Nucleus accumbens (tissue), 56 donors: ENCODE measurements around the gene COL13A1.

Experiments used
- DNase-seq, 56 donors: peaks; one replicate each; lab custom pipeline; 2025; lab: John Stamatoyannopoulos, UW

The COL13A1 gene

DNA sequence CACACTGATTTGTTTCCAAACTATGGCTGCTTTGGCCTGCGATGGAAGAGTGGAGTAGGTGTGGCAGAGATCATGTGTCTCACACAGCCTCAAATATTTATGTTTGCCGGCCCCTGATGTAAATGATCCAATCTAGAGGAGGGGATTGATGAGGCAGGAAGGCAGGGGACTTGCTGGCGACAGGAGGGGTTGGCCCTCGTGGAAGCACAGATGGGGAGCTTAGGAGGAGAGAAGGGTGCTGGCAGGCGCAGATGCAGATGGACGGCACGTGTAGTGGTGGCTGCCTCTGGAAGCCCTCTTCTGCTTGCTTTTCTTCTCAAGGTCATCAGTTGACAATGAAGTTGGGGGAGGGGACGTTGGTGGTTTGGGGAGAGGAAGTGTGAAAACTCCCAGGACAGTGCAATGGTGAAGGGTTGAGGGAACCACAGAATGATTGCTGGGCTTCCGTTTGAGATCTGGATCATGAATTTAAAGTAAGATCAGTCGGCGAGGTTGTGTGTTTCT is 15.4 kb downstream of the COL13A1 start:
- no peak for DNase-seq

DNA sequence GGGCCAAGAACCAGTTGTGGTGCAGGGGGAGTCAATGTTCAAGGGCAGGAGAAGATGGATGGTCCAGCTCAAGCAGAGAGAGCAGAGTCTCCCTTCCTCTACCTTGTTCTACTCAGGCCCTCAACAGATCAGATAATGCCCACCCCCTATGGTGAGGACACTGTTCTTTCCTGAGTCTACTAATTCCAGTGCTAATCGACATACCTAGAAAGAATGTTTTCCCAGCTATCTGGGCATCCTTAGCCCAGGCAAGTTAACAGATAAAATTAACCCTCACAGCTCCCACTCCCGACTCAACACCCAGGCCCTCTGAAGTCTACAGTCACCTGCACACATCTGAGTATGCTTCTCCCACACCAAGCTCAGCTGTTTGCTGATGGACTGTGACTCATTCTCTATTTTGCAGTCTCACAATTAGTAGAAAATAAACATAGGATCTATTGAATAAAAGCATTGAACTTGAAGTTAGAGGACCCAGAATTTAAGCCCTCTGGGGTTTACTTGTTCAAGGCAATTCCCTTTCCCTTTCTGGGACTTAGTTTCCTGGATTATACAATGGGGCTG is 17.1 kb downstream of the COL13A1 start:
- DNase-seq: no peak

DNA sequence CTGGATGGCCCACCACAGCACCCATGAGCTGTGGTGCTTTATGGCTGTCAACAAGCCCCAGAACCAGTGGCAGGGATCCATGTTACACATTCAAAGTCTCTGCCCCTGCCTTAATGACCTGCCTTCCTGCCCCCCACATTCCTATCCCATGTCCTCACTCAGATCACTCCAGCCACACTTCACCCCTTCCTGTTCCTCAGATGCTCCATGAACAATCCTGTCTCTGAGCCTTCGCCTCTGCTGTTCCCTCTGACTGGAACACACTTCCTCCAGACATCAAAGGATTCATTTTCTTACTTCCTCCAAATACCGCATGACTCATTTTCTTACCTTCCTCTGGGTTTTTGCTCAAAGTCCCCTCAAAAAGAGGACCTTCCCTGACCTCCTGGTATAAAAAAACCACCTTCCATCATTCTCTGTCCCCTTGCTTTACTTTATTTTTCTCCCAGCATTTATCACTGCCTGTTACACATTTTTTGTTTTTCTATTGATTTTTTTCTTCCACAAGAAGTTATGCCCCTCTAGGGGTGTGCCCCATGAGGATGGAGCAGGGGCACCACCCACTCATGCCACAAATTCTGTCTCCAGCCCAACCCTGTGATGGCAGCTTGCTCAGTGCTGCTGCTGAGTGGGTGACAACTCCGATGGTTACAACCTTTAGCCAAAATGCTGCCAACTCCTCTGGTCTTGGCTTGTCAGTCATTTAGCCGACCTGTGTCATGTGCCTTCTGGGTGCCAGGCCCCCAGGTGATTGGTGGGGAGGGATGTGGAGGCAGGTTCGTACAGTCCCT is 18.2 kb downstream of the COL13A1 start:
- no peak for DNase-seq

DNA sequence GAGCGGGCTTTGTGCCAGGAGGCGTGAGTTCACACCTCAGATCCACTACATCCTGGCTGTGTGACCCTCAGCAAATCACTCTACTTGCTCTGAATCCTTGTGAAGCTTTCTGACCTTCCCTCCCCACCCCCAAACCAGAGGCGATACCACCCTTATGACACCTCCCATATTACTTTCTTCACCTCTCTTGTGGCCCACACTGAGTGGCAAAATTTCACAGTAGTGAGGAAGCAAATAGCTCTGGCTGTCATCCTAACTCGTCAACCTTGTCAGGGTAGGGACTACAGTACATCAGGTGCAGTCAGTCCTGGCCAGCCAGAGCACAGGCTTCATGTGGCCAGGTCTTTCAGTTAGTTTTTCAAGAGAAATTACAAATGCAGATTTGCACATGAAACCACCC is 19.1 kb downstream of the COL13A1 start:
- DNase-seq: no peak

DNA sequence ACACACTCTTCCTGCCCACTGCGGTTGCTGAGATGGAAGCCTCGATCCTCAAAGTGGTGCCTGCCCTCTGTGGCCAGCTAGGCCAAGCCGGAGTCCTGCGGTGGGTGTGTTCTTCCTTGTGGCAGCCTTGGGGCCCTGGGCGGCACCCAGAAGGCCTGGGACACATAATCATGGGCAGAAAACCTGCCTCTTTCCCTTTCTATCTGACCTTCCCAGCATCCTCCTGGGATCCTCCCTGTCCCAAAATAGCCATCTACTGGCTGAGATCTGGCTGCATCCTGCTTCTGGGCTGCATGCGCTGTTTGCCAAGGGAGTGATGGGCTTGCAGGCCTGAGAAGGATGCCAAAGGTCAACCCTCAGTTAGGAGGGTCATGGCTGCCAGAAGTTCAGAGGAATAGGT is 23.9 kb downstream of the COL13A1 start:
- no peak for DNase-seq

DNA sequence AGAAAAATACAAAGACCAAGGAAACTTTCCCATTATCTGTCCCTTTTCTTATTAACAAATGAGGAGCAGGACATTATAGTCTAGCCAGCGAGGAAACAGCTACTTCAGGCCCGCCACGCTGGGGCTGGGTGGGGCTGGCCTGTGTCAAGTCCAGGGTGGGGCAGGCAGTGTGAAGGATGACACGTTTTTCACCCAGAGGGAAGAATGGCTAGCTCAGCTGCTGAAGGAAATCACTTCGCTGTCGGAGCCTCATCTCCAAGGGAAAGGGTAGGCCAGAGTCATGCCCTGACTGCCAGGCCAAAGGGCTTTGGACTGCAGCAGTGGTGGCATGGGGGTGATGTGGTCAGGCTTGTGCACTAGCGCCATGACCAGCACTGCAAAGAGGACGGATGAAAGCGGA is 24.4 kb downstream of the COL13A1 start:
- DNase-seq: no peak

DNA sequence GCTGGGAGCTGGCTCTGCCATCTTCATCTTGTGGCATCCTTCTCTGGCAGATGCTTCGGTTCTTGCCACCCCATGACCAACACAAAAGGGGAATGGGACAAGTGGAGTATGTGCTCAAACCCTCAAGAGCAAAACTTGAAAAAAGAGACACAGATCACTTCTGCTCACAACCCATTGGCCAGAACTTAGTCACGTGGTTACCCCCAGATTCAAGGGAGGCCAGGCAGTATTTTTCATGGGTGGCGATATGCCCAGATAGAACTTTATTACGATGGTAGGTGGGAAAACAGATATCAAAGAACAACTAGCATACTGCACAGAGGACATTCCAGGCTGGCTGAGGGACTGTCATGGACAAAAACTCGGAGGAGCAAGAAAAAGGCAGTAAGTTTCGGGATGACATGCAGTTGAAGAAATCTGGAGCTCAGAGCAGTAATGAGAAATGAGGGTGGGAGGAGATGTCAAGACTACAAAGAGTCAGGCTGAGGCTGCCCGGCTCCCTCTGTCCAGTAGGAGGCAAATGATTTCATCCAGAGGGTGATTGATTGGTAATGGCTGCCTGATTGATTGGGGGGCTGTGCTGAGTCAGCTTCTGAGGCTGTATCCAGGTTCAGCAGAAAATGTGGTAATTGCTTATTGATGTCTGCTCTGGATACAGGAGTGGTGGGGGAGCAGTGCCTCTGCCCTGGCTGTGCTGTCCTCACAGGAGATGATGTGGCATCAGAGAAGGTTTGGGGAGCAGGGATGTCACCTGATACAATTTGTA is 25.3 kb downstream of the COL13A1 start:
- DNase-seq: no peak

DNA sequence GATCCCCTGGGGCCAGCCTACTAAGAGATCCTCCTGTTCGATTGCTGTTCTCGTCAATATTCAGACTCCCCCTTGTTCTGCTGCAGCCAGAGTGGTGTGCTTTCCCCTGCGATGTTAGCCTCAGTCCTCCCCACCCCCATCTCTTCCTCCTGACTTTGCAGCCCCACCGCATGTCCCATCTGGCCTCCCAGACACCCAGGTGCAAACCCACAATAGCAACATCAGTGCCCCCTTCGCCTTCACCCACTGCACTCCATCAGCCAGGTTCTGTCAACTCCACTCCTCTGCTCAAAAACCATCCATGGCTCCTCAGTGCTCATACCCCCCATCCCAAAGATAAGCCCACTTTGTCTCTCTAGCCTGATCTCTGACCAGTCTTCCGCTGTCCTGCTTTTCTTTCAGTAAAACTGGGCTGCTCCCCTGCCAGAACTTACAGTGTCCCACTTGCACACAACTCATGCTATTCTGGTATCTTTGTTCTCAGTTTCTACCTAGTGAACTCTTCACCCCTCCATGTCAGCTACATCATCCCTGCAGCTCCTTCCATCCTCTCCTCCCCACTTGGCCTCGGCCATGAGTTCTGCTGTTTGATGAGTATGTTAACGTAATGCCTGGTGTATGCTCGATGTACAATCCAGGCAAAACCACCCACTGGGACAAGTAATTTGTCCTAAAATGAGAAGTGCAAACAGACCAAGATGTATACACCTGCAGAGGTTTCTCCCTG is 26.6 kb downstream of the COL13A1 start:
- DNase-seq: no peak

DNA sequence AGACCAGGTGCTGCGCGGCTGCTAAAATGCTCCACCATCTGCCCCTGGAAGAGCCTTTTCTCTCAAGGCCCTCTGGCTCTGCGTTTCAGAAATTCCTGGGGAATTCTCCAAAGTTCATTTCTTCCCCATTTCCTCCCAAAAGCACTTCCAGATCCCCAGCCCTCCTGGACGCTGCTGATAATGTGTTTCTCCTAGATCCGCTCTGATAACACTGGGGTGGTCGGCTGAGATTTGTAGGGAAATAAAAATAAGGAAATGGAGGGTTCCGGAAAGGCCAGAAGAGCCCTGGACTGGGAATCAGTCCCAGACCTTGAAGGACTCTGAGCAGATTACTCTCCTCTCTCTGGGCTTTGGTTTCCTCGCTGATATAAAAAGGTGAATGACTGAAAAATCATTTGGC is 28.1 kb downstream of the COL13A1 start:
- DNase-seq: no peak

DNA sequence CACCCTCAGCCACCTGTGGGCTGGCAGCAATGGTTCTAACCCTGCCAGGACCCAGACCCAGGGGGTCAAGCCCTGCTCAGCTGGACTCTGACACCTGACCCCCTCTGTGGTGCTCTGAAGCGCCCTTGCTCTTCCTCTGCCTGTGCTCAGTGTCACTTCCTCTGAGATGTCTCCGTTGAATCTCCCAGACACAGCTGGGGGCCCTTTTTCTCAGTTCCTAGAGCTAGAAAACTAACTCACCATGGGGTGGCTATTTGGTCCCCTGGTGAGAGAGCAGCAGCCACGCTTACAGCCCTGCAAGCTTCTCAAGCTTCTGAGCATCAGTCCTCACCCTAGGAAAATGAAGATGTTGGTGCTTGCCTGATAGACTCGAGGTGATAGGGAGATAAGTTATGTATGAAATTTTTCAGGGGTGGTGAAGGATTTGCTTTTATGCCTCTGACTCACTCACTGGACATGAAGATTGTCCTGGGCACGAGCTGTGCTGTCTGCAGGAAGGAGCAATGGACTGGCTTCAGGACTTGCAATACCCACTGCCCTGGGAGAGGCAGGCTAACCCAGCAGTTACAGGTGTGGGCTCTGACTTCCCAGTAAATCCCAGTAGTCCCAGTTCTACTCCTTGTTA is 29.6 kb downstream of the COL13A1 start:
- no peak for DNase-seq

DNA sequence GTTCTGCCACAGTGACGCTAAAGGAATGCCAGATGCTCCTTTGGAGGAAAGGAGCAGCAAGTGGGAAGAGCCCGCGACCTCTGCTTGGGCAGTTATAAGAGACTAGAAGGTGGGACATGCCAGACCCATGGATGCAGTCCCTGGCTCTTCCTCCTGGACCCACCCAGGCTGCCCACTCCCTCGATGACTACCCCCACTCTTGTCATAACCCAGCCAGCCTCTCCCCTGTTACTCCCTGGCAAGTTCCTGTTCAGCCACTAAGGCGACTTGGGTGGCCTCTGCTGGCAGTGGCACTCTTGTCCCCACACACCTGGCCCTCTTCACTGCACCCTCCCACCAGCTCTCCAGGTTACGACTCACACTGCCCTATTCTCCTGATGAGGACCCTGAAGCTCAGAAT is 33.5 kb downstream of the COL13A1 start:
- DNase-seq: no peak

DNA sequence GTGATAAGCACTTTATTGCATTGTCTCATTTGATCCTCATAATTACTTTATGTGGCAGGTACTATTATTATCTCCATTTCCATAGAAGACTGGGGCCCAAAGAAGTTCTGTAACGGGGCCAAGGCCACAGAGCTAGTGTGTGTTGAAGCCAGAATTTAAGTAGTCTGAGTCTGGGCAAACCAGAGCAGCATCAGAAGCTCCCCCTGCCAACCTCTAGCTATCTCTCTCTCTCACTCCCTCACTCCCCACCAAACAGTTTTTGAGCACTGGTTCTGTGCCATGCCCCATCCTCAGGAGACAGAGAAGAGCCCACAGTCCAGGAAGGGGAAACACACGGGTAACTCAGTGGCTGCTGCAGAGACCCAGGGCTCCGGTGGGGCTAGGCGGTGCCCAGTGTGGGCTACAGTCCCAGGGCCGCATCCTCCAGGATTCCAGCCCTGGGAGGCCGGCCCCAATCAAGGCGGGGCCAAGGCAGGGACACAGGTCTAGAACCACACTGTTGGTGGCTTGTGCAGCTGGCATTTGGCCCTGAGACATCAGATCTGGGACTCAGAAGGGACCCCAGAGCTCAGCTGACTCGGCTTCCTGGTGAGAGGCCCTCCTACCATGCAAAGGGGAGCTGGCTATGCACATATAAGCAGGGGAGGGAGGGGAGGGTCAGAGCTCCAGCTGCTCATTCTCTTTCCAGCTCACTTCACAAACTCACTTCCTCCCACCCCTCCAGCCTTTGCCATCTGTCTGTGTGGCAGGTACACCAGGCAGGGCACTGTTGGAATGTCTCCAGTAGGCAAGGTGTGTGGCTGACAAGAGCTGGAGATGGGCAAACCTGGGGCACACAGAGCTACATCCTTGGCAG is 34.4 kb downstream of the COL13A1 start:
- DNase-seq: no peak

DNA sequence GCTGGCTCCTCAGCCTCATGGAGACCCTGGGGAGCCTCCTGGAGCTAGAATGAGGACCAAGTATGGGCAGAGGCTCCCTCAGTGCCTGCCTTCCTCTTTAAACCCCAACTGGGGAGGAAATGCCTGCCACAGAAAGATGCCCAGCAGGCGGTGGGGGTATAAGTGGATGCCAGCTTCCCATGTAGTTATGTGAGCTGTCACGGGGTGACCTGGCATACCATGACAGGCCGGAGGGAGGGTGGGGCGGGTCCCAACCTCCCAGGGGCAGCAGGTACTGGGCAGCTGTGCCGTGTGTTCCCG is 35.0 kb downstream of the COL13A1 start:
- DNase-seq: no peak

DNA sequence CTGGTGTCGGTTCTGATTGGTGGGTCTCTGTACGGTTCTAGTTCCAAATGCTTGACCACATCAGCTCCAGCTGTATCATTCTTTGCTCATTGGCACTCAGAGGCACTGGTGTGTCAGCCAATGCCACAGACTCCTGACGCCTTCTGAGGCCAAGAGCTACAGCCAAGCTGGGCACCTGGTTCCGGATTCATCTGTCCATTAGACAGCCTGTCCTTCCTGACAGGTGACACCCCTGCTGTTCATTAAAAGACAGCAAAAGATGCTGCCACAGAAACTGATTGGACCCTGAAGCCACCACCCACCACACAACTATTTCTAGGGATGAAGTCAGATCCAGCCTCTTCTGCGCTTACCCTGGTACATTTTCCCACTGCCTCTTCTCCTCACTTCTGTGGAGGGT is 35.6 kb downstream of the COL13A1 start:
- DNase-seq: no peak

DNA sequence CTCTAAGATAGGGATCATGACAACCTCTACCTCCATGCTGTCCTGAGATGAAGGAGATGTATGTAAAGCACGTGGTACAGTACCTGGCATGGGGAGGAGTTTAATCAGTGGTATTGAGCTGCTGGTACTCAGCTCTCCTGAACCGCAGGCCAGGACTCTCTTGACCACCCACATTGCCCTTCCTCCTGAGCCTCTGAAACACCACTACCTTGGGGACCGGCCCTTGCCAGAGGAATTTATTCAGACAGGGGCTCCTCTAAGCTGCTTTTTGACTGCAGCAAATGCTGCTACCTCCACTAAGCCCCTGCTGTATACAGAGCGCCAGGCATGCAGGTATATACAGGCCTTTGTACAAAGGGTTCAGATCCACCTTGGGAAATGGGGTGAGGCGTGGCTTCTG is 36.7 kb downstream of the COL13A1 start:
- DNase-seq: no peak

DNA sequence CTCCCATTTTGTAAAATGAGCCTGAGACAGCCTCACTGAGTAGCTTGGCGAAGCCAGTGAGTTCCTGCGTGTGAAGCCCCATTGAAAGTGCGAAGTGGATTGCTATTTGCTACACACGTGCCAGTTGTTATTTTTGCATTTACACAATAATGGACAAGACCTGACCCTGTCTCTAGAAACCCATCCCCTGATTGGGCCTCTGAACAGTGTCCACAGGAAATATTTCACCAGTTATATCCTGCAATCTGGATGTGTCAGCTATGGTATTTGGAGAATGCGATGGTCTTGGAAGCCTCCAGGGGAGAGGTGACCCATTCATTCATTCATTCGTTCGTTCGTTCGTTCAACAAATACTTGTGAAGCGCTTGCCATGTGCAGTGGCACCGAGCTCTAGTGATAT is 37.1 kb downstream of the COL13A1 start:
- DNase-seq: no peak

DNA sequence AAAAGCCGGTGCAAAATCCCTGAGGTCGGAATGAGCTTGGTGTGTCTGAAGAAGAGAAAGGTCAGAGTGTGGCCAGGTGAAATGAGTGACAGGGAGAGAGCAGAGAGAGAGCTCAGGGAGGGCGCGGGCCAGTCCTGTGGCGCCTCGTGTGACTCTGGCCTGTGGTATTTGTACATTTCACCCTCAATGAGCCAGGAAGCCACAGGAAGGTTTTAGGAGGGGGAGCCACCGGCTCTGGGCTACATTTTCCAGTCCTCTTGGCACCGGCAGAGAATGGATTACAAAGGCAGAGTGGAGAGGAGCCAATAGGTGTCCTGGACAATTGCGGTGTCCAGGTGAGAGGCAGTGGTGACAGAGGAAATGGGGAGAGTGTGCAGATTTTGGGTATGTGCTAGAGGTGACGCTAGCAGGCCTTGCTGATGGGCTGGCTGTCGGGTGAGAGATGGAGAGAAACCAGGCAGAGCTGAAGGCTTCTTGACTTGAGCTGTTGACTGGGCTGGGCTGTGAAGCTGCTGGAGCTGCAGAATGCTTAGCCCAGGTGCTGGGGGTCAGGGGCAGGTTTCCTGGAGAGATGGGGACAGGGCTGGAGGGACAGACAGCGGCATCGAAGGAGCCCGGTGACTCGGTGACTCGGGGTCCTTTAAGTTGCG is 38.1 kb downstream of the COL13A1 start:
- DNase-seq: no peak

DNA sequence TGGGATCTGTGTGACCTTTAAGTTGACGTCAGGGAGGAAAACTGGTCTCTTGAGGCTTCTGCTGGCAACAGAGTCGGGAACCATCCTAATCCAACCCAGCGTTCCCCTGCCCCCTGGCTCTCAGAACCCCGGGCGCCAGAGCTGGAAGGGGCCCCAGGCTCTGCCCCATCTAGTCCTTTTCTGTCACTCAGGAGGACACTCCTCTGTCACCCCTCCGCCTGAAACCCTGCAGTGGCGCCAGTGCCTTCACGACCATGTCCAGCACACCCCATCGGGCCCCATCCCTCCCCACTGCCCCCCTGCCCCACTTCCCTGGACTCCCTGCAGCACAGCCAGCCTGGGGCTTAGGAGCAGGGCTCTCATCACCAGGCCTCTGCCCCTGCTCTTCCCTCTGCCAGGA is 39.1 kb downstream of the COL13A1 start:
- no peak for DNase-seq

DNA sequence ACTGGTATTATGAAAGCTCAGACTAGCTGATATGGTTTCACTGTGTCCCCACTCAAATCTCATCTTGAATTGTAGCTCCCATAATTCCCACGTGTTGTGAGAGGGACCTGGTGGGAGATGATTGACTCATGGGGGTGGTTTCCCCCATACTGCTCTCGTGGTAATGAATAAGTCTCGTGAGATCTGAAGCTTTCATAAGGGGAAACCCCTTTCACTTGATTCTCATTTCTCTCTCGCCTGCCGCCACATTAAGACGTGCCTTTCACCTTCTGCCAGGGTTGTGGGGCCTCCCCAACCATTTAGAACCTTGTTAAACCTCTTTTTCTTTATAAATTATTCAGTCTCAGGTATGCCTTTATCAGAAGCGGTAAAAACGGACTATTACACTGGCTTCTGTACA is 40.3 kb downstream of the COL13A1 start:
- DNase-seq: no peak
